K562 (cell line): ENCODE results near the gene CCL4. TPM values are rescaled to one million over a fixed set of nuclear protein-coding genes. Genes with fewer than 3 reads are reported as not detected.

Experiments
- ATAC-seq: fragments of 200-7000 bp; cut with Tn5 transposase; 3 replicates; pipeline ENCODE4 v1.9.1; 2020; ENCODE audit warnings: moderate library complexity
- BruUV-seq: library from RNA; stranded (reverse); fragments of 400-500 nt; replicated peaks from 2 replicates; lab custom pipeline; 2021; lab: Mats Ljungman, UMichigan
- CTCF ChIA-PET: fragments of 300-600 bp; formaldehyde crosslinking; extraction: SDS; loops from one replicate; lab custom pipeline; 2021; ENCODE audit warnings: low intra/inter-chr PET ratio; lab: Yijun Ruan, JAX
- POLR2A ChIA-PET: fragments of 300-600, 350-650 bp; sonication (Branson Sonifier 250); formaldehyde crosslinking; extraction: SDS; loops from one replicate; lab custom pipeline; 2021; ENCODE audit warnings: antibody characterized with exemption, inconsistent platforms; lab: Yijun Ruan, JAX
- DNase-seq, 4 experiments: peaks; one replicate each; pipeline versions ENCODE4 v3.0.0 to v3.0.0-alpha.2; 2011 to 2018; ENCODE audit warnings: low spot score in 3 of 4, mixed read lengths in 3 of 4; ENCODE audit errors: extremely low read depth in 1 of 4
- FAIRE-seq: peaks from 2 replicates; lab custom pipeline; 2011; peaks lifted over from hg19 to GRCh38; lab: Jason Lieb, UNC
- H2AFZ ChIP-seq: 2 replicates; pipeline ENCODE4 v1.6.0; 2011; ENCODE audit warnings: low read depth, low read length, control low read depth, inconsistent platforms
- H3K27ac ChIP-seq: fragments of 200-600 bp; 3 replicates; pipeline ENCODE4 v1.8.0; 2011; ENCODE audit warnings: low read depth, mild to moderate bottlenecking, control low read depth, inconsistent platforms, low read length, moderate library complexity, mixed read lengths; ENCODE audit errors: extremely low read depth
- H3K27me3 ChIP-seq, 2 experiments: fragments of 300-600 bp in 1 of 2; 2 replicates in 1 of 2; 3 replicates in 1 of 2; pipeline versions ENCODE4 v1.6.0 to v1.8.0; 2011; ENCODE audit warnings: inconsistent platforms in 2 of 2, low read length in 2 of 2, mild to moderate bottlenecking in 1 of 2, mixed read lengths in 1 of 2, moderate library complexity in 1 of 2; ENCODE audit not compliant: control insufficient read depth in 2 of 2, insufficient read depth in 2 of 2
- H3K36me3 ChIP-seq: fragments of 300-600 bp; 3 replicates; pipeline ENCODE4 v1.8.0; 2011; ENCODE audit warnings: mild to moderate bottlenecking, low read length, inconsistent platforms; ENCODE audit not compliant: control insufficient read depth, insufficient read depth
- H3K4me1 ChIP-seq, 2 experiments: fragments of 200-600 bp in 1 of 2; replicated peaks in 1 of 2; 2 replicates in 1 of 2; 3 replicates in 1 of 2; pipeline versions ENCODE4 v1.5.1 to v1.8.0; 2011; ENCODE audit warnings: inconsistent platforms in 2 of 2, low read length in 2 of 2, mild to moderate bottlenecking in 1 of 2, mixed read lengths in 1 of 2, moderate library complexity in 1 of 2; ENCODE audit not compliant: control insufficient read depth in 2 of 2, insufficient read depth in 2 of 2
- H3K4me2 ChIP-seq: 2 replicates; pipeline ENCODE4 v1.6.1; 2011; ENCODE audit warnings: low read length, control low read depth, inconsistent platforms, mixed read lengths; ENCODE audit not compliant: insufficient read depth
- H3K4me3 ChIP-seq: fragments of 200-600 bp; sonication (generic), shearing (Covaris generic); 2 replicates; pipeline ENCODE4 v1.5.1; 2016; ENCODE audit warnings: control low read depth, inconsistent platforms
- H3K79me2 ChIP-seq: fragments of 200-600 bp; 3 replicates; pipeline ENCODE4 v1.8.0; 2011; ENCODE audit warnings: low read length, inconsistent platforms; ENCODE audit not compliant: control insufficient read depth, insufficient read depth
- H3K9ac ChIP-seq, 2 experiments: 2 replicates each; pipeline versions ENCODE4 v1.6.0 to v1.6.1; 2011; ENCODE audit warnings: low read depth in 2 of 2, low read length in 2 of 2, control low read depth in 1 of 2, inconsistent platforms in 1 of 2, mild to moderate bottlenecking in 1 of 2, mixed read lengths in 1 of 2; ENCODE audit not compliant: insufficient read depth in 1 of 2
- H3K9me1 ChIP-seq: one replicate; pipeline ENCODE4 v1.6.0; 2011; ENCODE audit warnings: inconsistent platforms, mild to moderate bottlenecking, low read length, moderate library complexity; ENCODE audit not compliant: control insufficient read depth, insufficient read depth
- H3K9me3 ChIP-seq: replicated peaks from 2 replicates; pipeline ENCODE4 v1.5.1; 2011; ENCODE audit warnings: low read depth, low read length, inconsistent platforms; ENCODE audit not compliant: control insufficient read depth, insufficient read depth
- H4K20me1 ChIP-seq: replicated peaks from 2 replicates; pipeline ENCODE4 v1.6.1; 2011; ENCODE audit warnings: low read length, inconsistent platforms, mixed read lengths; ENCODE audit not compliant: control insufficient read depth, insufficient read depth
- HMG20A ChIP-seq: fragments of 450-650 bp; formaldehyde crosslinking; conservative IDR thresholded peaks from 2 replicates; pipeline ENCODE4 v1.4.0; 2020; ENCODE audit warnings: mild to moderate bottlenecking, mixed read lengths
- NR2F6 ChIP-seq: fragments of 450-650 bp; formaldehyde crosslinking; IDR thresholded peaks from 2 replicates; pipeline ENCODE4 v1.4.0; 2020; ENCODE audit warnings: mild to moderate bottlenecking
- WGBS: fragments of 100-300 bp; shearing (Covaris generic); methylation state at CpG from one replicate; pipeline ENCODE4 v1.1.6; 2016; ENCODE audit warnings: low coverage, mixed read lengths; ENCODE audit not compliant: insufficient coverage; ENCODE audit errors: missing lambda C conversion rate; 5-methylcytosine and 5-hydroxymethylcytosine counted together
- in situ Hi-C: fragments of 300-500 bp; cut with MboI; formaldehyde crosslinking; loops from 4 replicates; pipeline ENCODE4 v1.15.0; 2018; ENCODE audit warnings: inconsistent platforms, mixed read lengths
- intact Hi-C: fragments of 100-400 bp; cut with micrococcal nuclease; formaldehyde crosslinking; loops from 2 replicates; pipeline ENCODE4 v1.14.2; 2022
- polyA plus RNA-seq, 8 experiments: library from polyadenylated mRNA; depleted of rRNA in 4 of 8; stranded (reverse) in 5 of 8; unstranded in 3 of 8; fragments of >200 nt; fragmentation: Nextera tagmentation in 2 of 8; fragmentation: Illumina TruSeq in 1 of 8; extraction: Ambion mirVana in 2 of 8; extraction: Trizol in 1 of 8; gene quantifications; 2 replicates each; pipeline versions ENCODE4 v1.2.1 to v1.2.3, GENCODE V29; 2011 to 2014; ENCODE audit warnings: inconsistent platforms in 1 of 8, missing spikeins in 1 of 8
- total RNA-seq, 7 experiments: library from RNA; depleted of rRNA in 6 of 7; stranded (reverse); fragments of >200 nt in 6 of 7; fragmentation: Illumina TruSeq in 2 of 7; extraction: Trizol in 2 of 7; gene quantifications; 2 replicates each; pipeline versions ENCODE4 v1.2.1 to v1.2.3, GENCODE V29; 2011 to 2021; ENCODE audit warnings: low replicate concordance in 1 of 7
- TF ChIP-seq, protein P1 (sequence below): IDR thresholded peaks from 2 replicates; pipeline ENCODE4 v1.6.1; 2016; ENCODE audit warnings: missing genetic modification characterization, missing compliant biosample characterization
- TF ChIP-seq, protein P2 (sequence below): sonication (generic); formaldehyde crosslinking; IDR thresholded peaks from 2 replicates; pipeline ENCODE4 v1.8.0; 2022; ENCODE audit warnings: missing genetic modification reagents, mild to moderate bottlenecking, borderline replicate concordance
- TF ChIP-seq, protein P3 (sequence below): fragments of 250-450 bp; sonication (Bioruptor Pico); IDR thresholded peaks from 2 replicates; pipeline ENCODE4 v1.4.0; 2020; ENCODE audit warnings: borderline replicate concordance
- TF ChIP-seq, protein P4 (sequence below): fragments of 250-450 bp; sonication (Bioruptor Pico); IDR thresholded peaks from 2 replicates; pipeline ENCODE4 v1.8.0; 2021; ENCODE audit warnings: mild to moderate bottlenecking, moderate library complexity
- TF ChIP-seq, protein P5 (sequence below): fragments of 450-650 bp; IDR thresholded peaks from 2 replicates; pipeline ENCODE4 v1.6.1; 2016; ENCODE audit warnings: low read depth, mild to moderate bottlenecking, moderate library complexity

The CCL4 gene
- total and polyA plus RNA-seq, 9 of the 15 experiments (the other 6 are each of a cell fraction or from before 2014, with no cell fraction given): 0.91 TPM; not detected in 8

DNA sequence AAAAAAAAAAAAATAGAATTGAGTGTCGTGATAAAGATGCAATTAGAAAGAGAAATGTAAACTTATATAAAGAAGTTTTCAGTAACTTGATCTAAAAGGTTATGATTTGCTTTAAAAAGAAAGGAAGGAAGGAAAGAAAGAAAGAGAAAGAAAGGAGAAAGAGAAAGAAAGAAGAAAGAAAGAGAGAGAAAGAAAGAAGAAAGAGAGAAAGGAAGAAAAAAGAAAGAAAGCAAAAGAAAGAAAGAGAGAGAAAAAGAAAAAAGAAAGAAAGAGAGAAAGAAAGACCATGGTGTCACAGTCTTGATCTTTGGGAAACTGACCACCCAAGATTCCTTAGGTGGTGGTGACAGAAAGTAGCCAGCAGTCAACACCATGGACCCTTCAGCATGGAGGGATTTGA lies 9.4 kb upstream of the CCL4 start:
- no peak overlapping the region for H3K27ac ChIP-seq
- peaks cover 8 to 17% of the 10 kb centered on the region in 2 experiments; a peak in 4 of 5 replicates for H3K27me3 ChIP-seq
- no peaks in the 10 kb centered on the region for H3K79me2 ChIP-seq
- CTCF ChIA-PET: interaction anchor here (0.6 kb wide), 1 partner anchor 64 kb away, joined by 3 read pairs; no protein-coding TSS in a partner anchor
- POLR2A ChIA-PET: no interaction called here
- H4K20me1 ChIP-seq: no peaks in the 10 kb centered on the region
- no TSS peak for BruUV-seq
- no peaks in the 10 kb centered on the region for H3K4me1 ChIP-seq
- H3K36me3 ChIP-seq: no peaks in the 10 kb centered on the region
- ATAC-seq: no peak
- intact Hi-C loops: no loop called here
- H3K9me3 ChIP-seq: no peaks in the 10 kb centered on the region
- H3K4me2 ChIP-seq: no peak overlapping the region
- H3K9me1 ChIP-seq: no peaks in the 10 kb centered on the region
- no peak for TF ChIP-seq HMG20A (CRISPR knock-in tag)
- TF ChIP-seq, protein P1, sequence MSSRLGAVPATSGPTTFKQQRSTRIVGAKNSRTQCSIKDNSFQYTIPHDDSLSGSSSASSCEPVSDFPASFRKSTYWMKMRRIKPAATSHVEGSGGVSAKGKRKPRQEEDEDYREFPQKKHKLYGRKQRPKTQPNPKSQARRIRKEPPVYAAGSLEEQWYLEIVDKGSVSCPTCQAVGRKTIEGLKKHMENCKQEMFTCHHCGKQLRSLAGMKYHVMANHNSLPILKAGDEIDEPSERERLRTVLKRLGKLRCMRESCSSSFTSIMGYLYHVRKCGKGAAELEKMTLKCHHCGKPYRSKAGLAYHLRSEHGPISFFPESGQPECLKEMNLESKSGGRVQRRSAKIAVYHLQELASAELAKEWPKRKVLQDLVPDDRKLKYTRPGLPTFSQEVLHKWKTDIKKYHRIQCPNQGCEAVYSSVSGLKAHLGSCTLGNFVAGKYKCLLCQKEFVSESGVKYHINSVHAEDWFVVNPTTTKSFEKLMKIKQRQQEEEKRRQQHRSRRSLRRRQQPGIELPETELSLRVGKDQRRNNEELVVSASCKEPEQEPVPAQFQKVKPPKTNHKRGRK (tag): peak; percentile 86
- TF ChIP-seq, all 486 proteins: peak for 1
- no peak for DNase-seq
- no peak for FAIRE-seq
- H3K9ac ChIP-seq: no peak overlapping the region
- H3K4me3 ChIP-seq: no peak overlapping the region
- no CpG with 5 or more reads among the region's 1 CpG for WGBS
- H2AFZ ChIP-seq: no peak overlapping the region
- in situ Hi-C loops: no loop called here

DNA sequence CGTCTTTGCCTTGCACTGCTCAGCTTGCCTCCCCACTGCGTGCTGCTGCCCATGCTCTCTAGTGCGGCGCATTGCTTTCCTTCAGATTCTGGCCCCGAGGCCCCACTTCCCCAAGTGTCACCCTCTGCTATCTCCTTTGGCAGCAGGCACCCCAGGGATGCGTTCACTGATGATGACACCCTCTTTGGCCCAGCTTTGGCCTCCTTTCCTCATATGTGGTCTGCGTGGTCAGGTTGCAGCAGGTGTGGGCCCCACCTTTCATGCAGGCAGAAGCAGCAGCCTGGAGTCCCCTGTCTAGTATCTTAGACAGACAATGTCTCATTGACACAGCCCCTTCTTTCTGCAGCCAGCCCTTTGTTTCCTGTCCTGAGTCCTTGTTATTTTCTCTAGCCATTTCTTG lies 8.9 kb upstream of the CCL4 start:
- POLR2A ChIA-PET: no interaction called here
- peaks cover 3 to 14% of the 10 kb centered on the region in 2 experiments; a peak in 4 of 5 replicates for H3K27me3 ChIP-seq
- H3K4me2 ChIP-seq: no peak overlapping the region
- CTCF ChIA-PET: no interaction called here
- DNase-seq (no peak), ATAC-seq (no peak; the same call in 2 of the 3 replicates), FAIRE-seq (no peak)
- no peak overlapping the region for H2AFZ ChIP-seq
- WGBS: 0% methylated on average over 7 of the region's 7 CpGs
- no peaks in the 10 kb centered on the region for H3K36me3 ChIP-seq
- H3K9ac ChIP-seq: no peak overlapping the region
- no peaks in the 10 kb centered on the region for H3K79me2 ChIP-seq
- H4K20me1 ChIP-seq: no peaks in the 10 kb centered on the region
- no peaks in the 10 kb centered on the region for H3K9me3 ChIP-seq
- in situ Hi-C loops: no loop called here
- H3K4me1 ChIP-seq: no peaks in the 10 kb centered on the region
- H3K4me3 ChIP-seq: no peak overlapping the region
- H3K9me1 ChIP-seq: no peaks in the 10 kb centered on the region
- intact Hi-C loops: no loop called here
- no TSS peak for BruUV-seq
- H3K27ac ChIP-seq: no peak overlapping the region
- TF ChIP-seq, protein P2, sequence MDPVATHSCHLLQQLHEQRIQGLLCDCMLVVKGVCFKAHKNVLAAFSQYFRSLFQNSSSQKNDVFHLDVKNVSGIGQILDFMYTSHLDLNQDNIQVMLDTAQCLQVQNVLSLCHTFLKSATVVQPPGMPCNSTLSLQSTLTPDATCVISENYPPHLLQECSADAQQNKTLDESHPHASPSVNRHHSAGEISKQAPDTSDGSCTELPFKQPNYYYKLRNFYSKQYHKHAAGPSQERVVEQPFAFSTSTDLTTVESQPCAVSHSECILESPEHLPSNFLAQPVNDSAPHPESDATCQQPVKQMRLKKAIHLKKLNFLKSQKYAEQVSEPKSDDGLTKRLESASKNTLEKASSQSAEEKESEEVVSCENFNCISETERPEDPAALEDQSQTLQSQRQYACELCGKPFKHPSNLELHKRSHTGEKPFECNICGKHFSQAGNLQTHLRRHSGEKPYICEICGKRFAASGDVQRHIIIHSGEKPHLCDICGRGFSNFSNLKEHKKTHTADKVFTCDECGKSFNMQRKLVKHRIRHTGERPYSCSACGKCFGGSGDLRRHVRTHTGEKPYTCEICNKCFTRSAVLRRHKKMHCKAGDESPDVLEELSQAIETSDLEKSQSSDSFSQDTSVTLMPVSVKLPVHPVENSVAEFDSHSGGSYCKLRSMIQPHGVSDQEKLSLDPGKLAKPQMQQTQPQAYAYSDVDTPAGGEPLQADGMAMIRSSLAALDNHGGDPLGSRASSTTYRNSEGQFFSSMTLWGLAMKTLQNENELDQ (CRISPR knock-in tag): no peak
- TF ChIP-seq NR2F6 (CRISPR knock-in tag): no peak
- TF ChIP-seq, protein P3, sequence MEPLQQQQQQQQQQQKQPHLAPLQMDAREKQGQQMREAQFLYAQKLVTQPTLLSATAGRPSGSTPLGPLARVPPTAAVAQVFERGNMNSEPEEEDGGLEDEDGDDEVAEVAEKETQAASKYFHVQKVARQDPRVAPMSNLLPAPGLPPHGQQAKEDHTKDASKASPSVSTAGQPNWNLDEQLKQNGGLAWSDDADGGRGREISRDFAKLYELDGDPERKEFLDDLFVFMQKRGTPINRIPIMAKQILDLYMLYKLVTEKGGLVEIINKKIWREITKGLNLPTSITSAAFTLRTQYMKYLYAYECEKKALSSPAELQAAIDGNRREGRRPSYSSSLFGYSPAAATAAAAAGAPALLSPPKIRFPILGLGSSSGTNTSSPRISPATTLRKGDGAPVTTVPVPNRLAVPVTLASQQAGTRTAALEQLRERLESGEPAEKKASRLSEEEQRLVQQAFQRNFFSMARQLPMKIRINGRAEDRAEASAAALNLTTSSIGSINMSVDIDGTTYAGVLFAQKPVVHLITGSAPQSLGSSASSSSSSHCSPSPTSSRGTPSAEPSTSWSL (CRISPR knock-in tag): no peak
- TF ChIP-seq, protein P4, sequence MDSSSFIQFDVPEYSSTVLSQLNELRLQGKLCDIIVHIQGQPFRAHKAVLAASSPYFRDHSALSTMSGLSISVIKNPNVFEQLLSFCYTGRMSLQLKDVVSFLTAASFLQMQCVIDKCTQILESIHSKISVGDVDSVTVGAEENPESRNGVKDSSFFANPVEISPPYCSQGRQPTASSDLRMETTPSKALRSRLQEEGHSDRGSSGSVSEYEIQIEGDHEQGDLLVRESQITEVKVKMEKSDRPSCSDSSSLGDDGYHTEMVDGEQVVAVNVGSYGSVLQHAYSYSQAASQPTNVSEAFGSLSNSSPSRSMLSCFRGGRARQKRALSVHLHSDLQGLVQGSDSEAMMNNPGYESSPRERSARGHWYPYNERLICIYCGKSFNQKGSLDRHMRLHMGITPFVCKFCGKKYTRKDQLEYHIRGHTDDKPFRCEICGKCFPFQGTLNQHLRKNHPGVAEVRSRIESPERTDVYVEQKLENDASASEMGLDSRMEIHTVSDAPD: no peak
- TF ChIP-seq, protein P5, sequence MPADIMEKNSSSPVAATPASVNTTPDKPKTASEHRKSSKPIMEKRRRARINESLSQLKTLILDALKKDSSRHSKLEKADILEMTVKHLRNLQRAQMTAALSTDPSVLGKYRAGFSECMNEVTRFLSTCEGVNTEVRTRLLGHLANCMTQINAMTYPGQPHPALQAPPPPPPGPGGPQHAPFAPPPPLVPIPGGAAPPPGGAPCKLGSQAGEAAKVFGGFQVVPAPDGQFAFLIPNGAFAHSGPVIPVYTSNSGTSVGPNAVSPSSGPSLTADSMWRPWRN: no peak
